ENCODE results near the gene TMEM198. TPM values are rescaled to one million over a fixed set of nuclear protein-coding genes. Genes with fewer than 3 reads are reported as not detected.
A peak's percentile ranks its signal among the peaks of the same experiment; 100 is the strongest.

TMEM198 gene
- total and polyA plus RNA-seq, 2 of the 4 experiments (the other 2 are of a cell fraction), result 0.18 to 2.2 TPM

- TF ChIP-seq RCOR1 (IDR thresholded peaks at IDR 0.05; ENCODE audit: insufficient replicate concordance, low read length), result no peak
These were observed 4.7 kb upstream of the TMEM198 start (continued) for GRCh38 chr2:219538956-219539788.

- DNase-seq, result no peak
- ChIA-PET CTCF (interaction anchor here (1.4 kb wide), 1 partner anchor 10 kb away, joined by 5 read pairs; no protein-coding TSS in a partner anchor), POLR2A (ENCODE audit: unreplicated experiment) (no interaction called here)
- Histone ChIP-seq H3K9me1 (ENCODE audit: insufficient read depth, low read length) (peaks cover 2% of the 10 kb centered on the region; the same call in 1 of the 2 replicates), H3K18ac (ENCODE audit: low read depth, low read length) (no peak overlapping the region), H3K56ac (ENCODE audit: extremely low read depth, insufficient read depth, low read length) (no peak overlapping the region), H3K27me3 (ENCODE audit: control insufficient read depth, insufficient read depth, low read length) (no peaks in the 10 kb centered on the region), H3K4ac (ENCODE audit: low read depth, low read length) (no peak overlapping the region), H4K20me1 (ENCODE audit: insufficient read depth, low read length) (peaks cover 28% of the 10 kb centered on the region), H2BK5ac (ENCODE audit: low read depth, low read length, poor library complexity, severe bottlenecking) (no peak overlapping the region), H2AK5ac (ENCODE audit: low read depth, low read length) (no peak overlapping the region), H4K5ac (ENCODE audit: low read depth, low read length) (no peak overlapping the region), H3K23ac (ENCODE audit: low read depth, low read length) (no peak overlapping the region), H3K4me1 (ENCODE audit: control insufficient read depth, insufficient read depth, low read length) (peaks cover 24% of the 10 kb centered on the region), H4K8ac (ENCODE audit: low read depth in 2 of 2, low read length in 2 of 2) (no peak overlapping the region), H2BK120ac (ENCODE audit: low read depth, low read length) (no peak overlapping the region), H3K4me3 (ENCODE audit: insufficient read depth, low read depth, low read length) (no peak overlapping the region), H3K36me3 (ENCODE audit: control insufficient read depth, insufficient read depth, low read length) (peaks cover 26% of the 10 kb centered on the region), H4K91ac (ENCODE audit: insufficient read depth, low read depth, low read length) (no peak overlapping the region), H3K9me3 (ENCODE audit: control insufficient read depth, insufficient read depth, low read length) (no peaks in the 10 kb centered on the region), H3K14ac (replicated peaks; ENCODE audit: low read depth, low read length) (no peak overlapping the region), H3K27ac (ENCODE audit: insufficient read depth, low read length) (no peak overlapping the region), H3K4me2 (ENCODE audit: low read depth, low read length) (no peak overlapping the region), H2BK15ac (ENCODE audit: low read depth, low read length) (no peak overlapping the region), H2AK9ac (replicated peaks; ENCODE audit: low read depth, low read length, poor library complexity) (no peak overlapping the region), H3K9ac (ENCODE audit: low read depth, low read length) (no peak overlapping the region), H3K79me1 (ENCODE audit: low read depth in 1 of 2, low read length in 2 of 2) (peaks cover 6 to 38% of the 10 kb centered on the region in 2 experiments; a peak in 3 of 4 replicates), H2AFZ (replicated peaks; ENCODE audit: low read length, poor library complexity) (peak overlapping the region; percentile 3), H2BK20ac (ENCODE audit: low read depth, low read length) (no peak overlapping the region)
- TF ChIP-seq RCOR1 (IDR thresholded peaks at IDR 0.05; ENCODE audit: insufficient replicate concordance, low read length), result no peak
- no peak for TF ChIP-seq NFE2L2 (IDR thresholded peaks at IDR 0.05; ENCODE audit: low read depth, low read length)
- TF ChIP-seq SMC3 (IDR thresholded peaks at IDR 0.05; ENCODE audit: low read depth, low read length), result no peak
- TF ChIP-seq, protein P1, sequence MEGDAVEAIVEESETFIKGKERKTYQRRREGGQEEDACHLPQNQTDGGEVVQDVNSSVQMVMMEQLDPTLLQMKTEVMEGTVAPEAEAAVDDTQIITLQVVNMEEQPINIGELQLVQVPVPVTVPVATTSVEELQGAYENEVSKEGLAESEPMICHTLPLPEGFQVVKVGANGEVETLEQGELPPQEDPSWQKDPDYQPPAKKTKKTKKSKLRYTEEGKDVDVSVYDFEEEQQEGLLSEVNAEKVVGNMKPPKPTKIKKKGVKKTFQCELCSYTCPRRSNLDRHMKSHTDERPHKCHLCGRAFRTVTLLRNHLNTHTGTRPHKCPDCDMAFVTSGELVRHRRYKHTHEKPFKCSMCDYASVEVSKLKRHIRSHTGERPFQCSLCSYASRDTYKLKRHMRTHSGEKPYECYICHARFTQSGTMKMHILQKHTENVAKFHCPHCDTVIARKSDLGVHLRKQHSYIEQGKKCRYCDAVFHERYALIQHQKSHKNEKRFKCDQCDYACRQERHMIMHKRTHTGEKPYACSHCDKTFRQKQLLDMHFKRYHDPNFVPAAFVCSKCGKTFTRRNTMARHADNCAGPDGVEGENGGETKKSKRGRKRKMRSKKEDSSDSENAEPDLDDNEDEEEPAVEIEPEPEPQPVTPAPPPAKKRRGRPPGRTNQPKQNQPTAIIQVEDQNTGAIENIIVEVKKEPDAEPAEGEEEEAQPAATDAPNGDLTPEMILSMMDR (conservative IDR thresholded peaks at IDR 0.05; ENCODE audit: low read depth, low read length), result no peak
- TF ChIP-seq, protein P2, sequence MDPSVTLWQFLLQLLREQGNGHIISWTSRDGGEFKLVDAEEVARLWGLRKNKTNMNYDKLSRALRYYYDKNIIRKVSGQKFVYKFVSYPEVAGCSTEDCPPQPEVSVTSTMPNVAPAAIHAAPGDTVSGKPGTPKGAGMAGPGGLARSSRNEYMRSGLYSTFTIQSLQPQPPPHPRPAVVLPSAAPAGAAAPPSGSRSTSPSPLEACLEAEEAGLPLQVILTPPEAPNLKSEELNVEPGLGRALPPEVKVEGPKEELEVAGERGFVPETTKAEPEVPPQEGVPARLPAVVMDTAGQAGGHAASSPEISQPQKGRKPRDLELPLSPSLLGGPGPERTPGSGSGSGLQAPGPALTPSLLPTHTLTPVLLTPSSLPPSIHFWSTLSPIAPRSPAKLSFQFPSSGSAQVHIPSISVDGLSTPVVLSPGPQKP (IDR thresholded peaks at IDR 0.05; ENCODE audit: borderline replicate concordance, low read depth, low read length), result no peak
- TF ChIP-seq MAFK (IDR thresholded peaks at IDR 0.05; ENCODE audit: low read depth, low read length), result no peak
- TF ChIP-seq MAZ (IDR thresholded peaks at IDR 0.05; ENCODE audit: borderline replicate concordance, low read depth, low read length), result no peak
- no peak for TF ChIP-seq RFX5 (IDR thresholded peaks at IDR 0.05; ENCODE audit: low read depth, low read length)
- in situ Hi-C loops (cut with MboI; ENCODE audit: low sequenced_read_pairs) (no loop called here), intact Hi-C loops (cut with micrococcal nuclease) (no loop called here), dilution Hi-C loops (cut with HindIII; ENCODE audit: low sequenced_read_pairs, unreplicated experiment) (no loop called here)
- WGBS, 2 experiments (ENCODE audit: extremely low coverage in 2 of 2, insufficient read length in 1 of 2), result 91% methylated on average over 40 of the region's 46 CpGs; no CpG with 5 or more reads in 1 of the 2 experiments
- BruUV-seq (replicated peaks), result no TSS peak
- ATAC-seq (ENCODE audit: low read depth), result no peak
These were observed 3.7 kb upstream of the TMEM198 start for GRCh38 chr2:219539926-219540678.

Measured in IMR-90 (cell line).